HG02938 (cell line): ENCODE measurements around the gene PREX1.

Experiments
- ATAC-seq: cut with Tn5 transposase; IDR thresholded peaks from one replicate; pipeline ENCODE4 v1.9.1; 2021; ENCODE audit warnings: mild to moderate bottlenecking, moderate library complexity; ENCODE audit not compliant: unreplicated experiment

PREX1 gene

GRCh38 chr20:48668451-48668946, 159.3 kb downstream of the PREX1 start:
- ATAC-seq: no peak

- no peak for ATAC-seq
Measured at GRCh38 chr20:48667889-48668413, 159.8 kb downstream of the PREX1 start.

GRCh38 chr20:48667481-48667880, 160.3 kb downstream of the PREX1 start:
- ATAC-seq: no peak

- ATAC-seq: no peak
Measured at GRCh38 chr20:48665785-48666184, 162.0 kb downstream of the PREX1 start.

DNA sequence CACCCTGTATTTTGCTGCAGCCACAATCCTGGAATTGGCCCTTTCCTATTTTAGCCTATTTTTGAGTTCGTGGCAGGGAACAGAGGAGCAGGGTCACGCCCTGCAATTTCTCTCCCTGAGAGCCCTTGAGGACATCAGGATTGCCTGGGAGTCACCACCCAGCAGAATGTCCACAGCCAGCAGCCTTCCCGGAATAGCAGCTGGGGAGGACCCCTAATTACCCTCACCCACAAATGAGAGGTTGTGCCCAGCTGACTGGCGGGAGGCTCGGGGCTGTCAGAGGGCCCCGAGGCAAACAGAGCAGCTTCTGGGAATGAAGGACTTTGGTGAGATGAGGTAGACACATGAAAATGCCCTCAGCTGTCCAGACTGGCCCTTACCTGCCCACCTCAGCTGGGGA, 165.1 kb downstream of the PREX1 start:
- ATAC-seq: no peak

GRCh38 chr20:48661575-48662455, 166.0 kb downstream of the PREX1 start:
- no peak for ATAC-seq

DNA sequence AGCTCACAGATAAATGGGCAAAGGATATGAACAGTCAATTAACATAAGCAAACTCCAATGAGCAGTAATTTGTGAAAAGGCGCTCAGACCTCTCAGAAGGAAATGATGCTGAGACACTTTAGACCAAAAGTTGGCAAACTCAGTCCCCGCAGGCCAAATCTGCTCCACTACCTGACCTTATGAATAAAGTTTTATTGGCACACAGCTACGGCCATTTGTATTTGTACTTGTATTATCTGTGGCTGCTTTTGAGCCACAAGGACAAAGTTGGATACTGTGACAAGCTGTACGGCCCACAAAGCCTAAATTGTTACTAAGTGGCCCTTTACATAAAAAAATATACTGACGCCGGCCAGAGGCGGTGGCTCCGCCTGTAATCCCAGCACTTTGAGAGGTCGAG, 167.0 kb downstream of the PREX1 start:
- ATAC-seq: no peak

- no peak for ATAC-seq
Measured at GRCh38 chr20:48659858-48660257, 167.9 kb downstream of the PREX1 start.

- no peak for ATAC-seq
Measured at GRCh38 chr20:48658505-48658904, 169.3 kb downstream of the PREX1 start.

GRCh38 chr20:48658198-48658476, 169.7 kb downstream of the PREX1 start:
- ATAC-seq: no peak

DNA sequence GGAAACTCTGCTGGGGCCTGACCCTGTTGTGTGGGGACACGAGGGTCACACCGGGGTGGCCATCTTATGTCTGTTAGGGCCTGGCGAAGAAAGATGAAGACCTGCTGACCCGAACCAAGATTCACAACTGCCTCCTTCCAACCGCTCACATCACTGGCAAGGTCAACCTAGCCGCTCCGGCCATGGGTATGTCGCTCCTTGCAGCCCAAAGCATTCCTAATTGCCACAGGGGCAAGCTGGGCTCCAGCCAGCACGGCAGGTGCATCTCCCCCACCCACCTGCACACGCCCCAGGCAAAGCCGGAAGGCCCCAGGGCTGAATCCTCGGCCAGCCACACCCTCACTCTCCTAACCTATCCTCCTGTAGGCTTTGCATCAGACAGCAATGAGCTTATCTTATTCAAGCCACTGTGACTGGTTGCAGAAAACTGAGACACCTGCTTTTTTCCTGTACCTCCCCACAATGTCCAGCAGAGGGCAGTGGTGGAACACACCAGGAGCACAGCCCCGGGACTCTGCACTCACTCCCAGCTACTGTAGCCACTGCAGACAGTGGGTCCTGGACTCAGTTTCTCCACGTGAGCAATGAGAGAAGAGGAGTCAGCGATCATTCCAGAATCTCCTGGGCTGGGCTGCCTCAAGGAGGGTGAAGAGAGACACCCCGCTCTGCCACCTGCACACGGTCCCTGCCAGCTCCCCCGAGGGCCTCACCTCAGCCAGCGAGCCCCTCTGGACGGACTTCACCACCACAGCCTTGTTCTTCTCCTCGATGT, 170.2 kb downstream of the PREX1 start:
- ATAC-seq: no peak

- ATAC-seq: no peak
Measured at GRCh38 chr20:48656661-48657211, 171.1 kb downstream of the PREX1 start.

DNA sequence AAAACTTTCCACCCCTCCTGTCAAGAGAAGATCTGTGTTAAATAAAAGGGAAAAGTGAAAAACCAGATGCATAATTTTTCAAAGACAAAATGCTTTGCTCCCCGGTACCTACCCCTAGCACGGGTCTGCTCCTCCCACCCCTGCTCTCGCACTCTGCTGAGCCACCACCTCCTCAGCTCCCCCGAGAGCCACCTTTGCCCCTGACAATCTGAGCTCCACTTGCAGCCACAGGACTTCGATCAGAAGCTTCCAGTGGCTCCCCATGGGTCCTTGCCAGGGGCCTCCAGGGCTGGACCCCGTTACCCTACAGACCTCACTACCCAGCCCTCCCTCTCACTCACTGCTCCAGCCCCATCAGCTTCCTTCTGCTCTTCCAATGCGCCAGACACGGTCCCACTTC, 171.7 kb downstream of the PREX1 start:
- ATAC-seq: no peak

- no peak for ATAC-seq
Measured at GRCh38 chr20:48653706-48654051, 174.1 kb downstream of the PREX1 start.

GRCh38 chr20:48652961-48653705, 174.7 kb downstream of the PREX1 start:
- ATAC-seq: no peak

- ATAC-seq: no peak
Measured at GRCh38 chr20:48651960-48652359, 175.8 kb downstream of the PREX1 start.

DNA sequence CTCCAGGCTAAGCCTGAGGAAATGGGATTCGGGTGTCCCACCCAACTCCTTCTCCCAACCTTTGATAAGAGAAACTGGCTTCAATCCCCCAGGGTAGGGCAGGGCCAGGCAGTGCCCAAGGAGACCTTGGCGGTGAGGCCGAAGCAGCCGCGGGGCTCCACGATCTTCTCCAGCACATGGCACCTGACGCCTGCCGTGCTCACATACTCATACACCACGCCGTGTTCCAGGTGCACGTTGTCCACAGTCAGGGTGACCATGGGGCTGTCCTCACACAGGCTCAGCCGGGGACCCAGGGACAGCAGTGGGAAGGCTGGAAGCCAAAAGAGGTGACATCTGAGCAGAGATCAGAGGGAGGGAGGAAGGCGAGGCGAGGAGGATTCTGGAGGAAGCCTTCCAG, 176.5 kb downstream of the PREX1 start:
- ATAC-seq: no peak

- no peak for ATAC-seq
Measured at GRCh38 chr20:48649868-48650267, 177.9 kb downstream of the PREX1 start.

DNA sequence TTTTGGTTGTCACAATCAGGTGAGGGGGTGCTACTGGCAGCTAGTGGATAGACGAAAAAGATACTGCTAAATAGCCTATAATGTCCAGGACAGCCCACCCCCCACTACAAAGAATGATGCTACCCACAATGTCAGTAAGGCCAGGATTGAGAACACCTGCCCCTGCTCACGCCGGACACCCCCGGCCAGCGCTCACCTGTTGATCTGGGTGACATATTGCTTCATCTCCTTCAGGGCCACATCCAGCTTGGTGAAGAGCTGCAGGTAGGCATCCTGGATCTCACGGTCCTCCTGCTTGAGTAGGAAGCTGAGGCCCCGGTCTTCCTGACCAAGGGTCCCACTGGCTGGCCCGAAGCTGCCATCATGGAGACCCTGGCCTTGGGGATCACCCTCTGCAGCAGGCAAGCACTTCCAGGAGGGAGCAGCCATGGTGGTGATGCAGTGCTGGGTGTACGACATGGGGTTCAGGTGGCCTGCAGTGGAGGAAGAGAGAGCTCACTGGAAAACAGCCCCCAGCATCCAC, 178.6 kb downstream of the PREX1 start:
- ATAC-seq: no peak

DNA sequence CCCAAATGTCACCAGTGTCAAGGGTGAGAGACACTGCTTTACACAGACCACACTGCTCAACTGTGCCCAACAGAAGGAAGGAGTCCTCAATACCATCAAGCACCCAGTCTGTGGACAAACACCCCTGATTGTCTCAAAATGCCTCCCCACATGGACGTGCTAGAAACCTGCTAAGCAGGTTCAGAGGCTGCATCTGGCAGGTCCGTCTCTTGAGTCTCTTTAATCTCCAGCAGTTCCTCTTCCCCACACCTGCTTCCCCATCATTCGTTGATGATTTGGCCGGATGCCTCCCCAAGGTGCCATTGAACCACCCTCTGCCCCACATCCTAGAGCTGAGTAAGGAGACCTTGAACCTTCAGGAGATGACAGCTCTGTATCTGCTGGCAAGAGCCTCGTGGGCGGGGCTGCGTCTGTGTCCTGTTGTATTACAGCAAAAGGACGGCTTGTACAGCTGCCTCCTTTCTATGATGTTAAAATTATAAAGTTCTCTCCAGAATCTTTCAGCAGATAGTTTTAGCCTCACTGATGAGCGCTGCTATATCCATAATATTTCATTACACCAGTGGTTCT, 179.2 kb downstream of the PREX1 start:
- no peak for ATAC-seq
